GM18868 (cell line): Measurements from ENCODE around the gene MED22.
"Not testable (repeated sequence)": the region's sequence is repeated elsewhere in the genome, so short reads cannot be mapped to it uniquely, and the experiment has no call there.

ENCODE experiments used
- ATAC-seq: cut with Tn5 transposase; IDR thresholded peaks from one replicate; pipeline ENCODE4 v1.9.1; 2021; ENCODE audit warnings: mild to moderate bottlenecking, moderate library complexity; ENCODE audit not compliant: unreplicated experiment

Gene MED22

GRCh38 chr9:133307301-133307700, 40.6 kb downstream of the MED22 start:
- no peak for ATAC-seq

DNA sequence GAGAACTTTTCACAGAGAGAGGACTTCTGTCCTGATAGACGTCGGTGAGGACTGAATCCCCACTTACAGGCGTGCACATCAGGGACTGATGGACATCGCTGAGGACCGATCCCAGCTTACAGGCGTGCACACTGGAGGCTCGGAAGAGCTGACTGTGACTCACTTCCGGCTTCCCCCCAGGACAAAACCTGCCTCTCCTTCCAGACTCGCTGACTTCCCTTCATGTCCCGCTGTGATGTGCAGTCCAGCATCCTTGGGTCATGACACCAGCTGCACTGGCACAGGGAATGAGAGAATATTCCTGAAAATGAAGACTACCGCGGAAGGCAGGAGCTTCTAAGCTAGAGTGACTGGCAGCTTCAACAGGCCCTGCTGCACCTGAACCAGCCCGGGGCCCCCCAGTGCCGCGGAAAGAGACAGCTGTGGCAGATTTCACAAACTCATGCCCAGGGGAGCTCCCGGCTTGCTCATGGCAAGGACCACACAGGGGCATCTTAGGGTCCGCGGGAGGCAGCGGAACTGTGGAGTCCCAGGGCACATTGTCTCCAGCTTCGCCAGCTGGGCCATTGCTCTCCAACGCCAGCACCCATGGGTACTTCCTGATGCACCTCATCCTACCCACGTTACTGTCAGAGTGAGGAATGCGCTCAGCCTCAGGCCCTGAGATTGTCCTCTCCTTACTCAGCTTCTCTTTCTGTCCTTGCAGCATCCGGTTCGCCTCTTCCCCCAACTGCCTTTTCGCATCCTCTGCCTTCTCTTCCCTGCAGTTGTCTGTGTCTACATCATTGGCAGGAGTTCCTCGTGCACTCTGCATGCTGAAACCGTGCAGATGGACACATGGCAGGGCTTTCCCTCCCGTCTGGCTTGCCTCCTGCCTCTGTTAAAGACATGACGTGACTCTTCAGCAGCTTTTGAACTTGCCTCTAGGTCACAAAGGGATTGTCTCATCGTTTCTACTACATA, 41.4 kb downstream of the MED22 start:
- ATAC-seq: no peak

DNA sequence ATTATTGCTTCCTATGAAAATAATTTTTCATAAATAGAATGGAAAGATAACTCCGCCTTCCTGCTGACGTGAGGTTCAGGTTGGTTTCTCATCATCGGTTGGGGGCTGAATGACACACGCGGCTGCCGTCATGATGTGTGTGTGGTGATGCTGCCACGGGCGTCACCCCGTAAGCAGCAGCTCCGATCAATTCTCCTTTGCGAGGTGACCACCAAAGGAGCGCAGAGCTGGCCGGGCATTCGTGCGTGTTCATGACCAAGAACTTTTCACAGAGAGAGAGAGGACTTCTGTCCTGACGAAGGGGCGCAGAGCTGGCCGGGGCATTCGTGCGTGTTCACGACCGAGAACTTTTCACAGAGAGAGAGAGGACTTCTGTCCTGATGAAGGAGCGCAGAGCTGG, 42.2 kb downstream of the MED22 start:
- no peak for ATAC-seq

DNA sequence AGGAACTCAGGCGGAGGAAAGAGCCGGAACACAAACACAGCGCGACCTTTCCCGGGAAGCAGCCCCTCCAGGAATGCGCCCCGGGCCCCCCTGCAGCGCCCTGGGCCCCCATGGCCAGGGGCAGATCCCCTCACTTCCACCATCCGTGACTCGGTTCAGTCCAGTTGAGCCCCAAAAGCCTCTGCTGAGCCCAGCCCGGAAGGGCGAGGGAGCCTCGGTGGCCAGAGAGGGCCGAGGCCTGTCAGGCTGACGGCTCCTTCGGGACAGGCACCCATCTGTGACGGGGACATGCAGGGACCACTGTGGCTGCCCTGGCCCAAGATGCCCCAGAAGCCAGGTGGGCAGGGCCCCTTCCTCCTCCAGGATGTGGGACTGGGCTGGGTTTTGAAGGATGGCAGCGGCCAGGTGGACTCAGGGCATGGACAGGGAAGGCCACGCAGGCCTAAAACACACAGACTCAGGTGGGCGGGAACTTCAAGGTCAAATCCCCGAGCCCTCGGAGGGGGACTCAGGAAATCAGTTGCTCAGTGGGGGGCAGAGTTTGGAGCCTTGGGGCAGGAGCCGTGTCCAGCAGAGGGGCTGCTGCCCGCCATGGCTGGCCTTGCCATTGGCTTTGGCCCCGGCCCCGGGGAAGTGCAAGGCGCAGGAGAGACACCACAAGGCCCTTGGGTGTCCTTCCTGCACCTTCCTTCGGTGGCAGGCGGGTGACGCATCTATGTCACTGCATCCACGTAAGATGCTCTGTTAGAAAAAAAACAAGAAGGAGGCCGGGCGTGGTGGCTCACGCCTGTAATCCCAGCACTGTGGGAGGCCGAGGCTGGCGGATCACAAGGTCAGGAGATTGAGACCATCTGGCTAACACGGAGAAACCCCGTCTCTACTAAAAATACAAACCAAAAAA, 43.2 kb downstream of the MED22 start:
- ATAC-seq: no peak

- no peak for ATAC-seq
These were observed 43.8 kb downstream of the MED22 start for GRCh38 chr9:133304158-133304470.

DNA sequence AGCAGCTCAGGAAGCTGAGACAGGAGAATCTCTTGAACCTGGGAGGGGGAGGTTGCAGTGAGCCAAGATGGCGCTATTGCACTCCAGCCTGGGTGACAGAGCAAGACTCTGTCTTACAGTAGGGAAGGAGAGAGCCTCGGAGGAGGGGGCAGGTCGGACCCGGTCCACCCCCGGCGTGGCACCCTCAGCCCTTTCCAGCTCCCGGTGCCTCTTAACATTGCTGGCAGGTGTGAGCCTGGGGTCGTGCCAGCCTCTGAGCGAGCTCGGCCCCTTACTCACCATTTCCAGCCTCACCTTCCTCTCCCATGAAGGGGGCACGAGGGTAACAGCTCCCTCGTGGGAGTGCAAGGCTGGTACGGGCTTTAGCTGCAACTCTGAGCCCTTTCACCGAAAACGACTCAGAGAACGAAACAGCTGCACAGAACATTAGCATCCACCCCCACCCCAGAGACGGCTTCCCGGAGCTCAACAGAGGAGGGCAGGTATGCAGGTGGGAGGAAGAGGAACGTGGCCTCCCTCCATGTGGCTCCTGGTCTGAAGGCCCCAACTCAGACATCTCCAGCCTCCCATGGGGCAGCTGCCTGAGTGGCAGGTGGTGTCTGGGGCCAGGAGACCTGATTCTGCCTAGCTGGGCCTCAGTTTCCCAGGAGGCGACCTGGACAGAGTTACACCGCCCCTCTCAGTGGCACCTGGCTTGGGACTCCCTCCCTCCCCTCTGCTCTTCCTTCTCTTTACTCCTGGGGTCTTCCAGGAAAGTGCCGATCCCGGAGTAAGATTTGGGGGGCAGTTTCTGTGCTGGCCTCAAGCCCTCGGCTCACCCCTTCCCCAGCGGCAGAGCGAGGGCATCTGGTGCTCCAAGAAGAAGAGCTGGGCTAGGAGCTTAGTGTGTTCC, 44.4 kb downstream of the MED22 start:
- ATAC-seq: no peak

DNA sequence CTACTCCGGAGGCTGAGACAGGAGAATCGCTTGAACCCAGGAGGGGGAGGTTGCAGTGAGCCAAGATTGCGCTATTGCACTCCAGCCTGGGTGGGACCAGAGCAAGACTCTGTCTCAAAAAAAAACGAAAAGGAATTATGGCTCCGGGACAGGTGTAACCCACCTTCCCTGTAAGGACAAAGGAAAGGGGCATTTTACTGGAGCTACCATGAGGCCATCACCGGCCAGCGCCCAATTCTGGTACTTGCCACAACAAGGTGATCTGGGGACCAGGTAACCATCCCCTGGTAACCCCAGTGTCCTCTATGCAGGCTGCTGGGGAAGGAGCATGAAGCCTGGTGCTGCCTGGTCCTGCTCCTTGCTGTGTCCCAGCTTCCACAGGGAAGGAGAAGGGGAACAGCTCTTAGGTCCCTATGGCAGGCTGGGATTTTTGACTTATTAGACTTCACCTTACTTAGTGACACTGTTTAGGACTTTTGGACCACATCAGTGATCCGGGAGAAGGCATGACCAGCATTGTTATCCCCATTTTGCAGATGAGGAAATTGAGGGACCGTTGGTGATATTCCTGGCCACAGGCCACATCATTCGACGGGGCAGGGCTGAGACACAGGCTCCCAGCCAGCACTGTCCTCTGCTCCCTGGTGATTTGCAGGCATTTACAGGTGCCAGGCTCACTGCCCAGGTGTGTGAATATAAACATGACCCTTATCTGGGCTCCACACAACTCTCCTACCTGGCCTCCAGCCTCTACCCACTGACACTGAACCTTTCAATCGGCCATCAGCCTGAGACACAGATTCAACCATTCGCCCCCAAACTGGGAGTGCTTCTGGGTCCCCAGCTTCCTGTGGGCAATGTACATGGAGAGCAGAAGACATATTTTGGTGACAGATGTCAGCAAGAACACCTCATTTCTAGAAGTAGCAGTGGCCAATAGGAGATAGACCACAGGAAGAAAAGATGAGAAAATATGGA, 46.4 kb downstream of the MED22 start:
- ATAC-seq: no peak

GRCh38 chr9:133299996-133300395, 47.9 kb downstream of the MED22 start:
- ATAC-seq: not testable (repeated sequence)

GRCh38 chr9:133294257-133294656, 53.7 kb downstream of the MED22 start:
- no peak for ATAC-seq

GRCh38 chr9:133290751-133291302, 57.1 kb downstream of the MED22 start:
- no peak for ATAC-seq
